ENCODE measurements around the gene RABGAP1L. TPM values are rescaled to one million over a fixed set of nuclear protein-coding genes. Genes with fewer than 3 reads are reported as not detected.

RABGAP1L gene
- total RNA-seq, 2 experiments from 2014 or later, result 59.8 to 67.6 TPM

DNA sequence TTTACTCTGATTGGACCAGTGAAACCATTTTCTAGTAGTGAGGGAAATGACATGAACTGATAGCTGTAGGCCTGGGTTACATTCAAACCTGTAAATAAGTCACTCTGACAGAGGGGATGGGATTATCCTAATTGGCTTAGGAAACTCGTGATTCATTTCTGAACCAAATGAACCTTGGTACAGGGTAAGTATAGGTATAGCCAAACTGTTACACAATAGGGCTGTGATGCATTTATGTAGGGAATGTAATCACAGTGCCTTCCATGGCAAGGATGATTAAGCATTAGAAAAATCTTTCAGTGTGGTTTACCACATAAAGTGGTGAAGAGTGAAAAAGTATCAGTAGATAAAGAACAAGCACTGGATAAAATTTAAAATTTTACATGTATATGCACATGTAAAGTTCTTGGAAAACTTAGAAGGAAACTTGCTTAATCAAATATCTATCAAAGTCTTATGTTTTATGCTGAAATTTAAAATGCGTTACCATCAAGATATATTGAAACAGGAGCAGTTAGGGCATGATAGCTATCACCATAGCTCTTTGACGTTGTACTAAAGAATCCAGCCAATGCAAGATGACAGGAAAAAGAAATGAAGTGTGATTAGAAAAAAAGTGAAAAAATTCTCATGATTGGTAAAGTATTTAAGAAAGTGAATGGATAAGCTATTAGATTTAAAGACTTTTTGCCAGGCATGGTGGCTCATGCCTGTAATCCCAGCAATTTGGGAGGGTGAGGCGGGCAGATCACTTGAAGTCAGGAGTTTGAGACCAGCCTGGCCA is 63.0 kb downstream of the RABGAP1L start:
- Histone ChIP-seq H3K4me3 (ENCODE audit: low read length) (no peak overlapping the region), H3K27me3 (ENCODE audit: control insufficient read depth in 1 of 2, insufficient read depth in 2 of 2, low read length in 2 of 2) (no peaks in the 10 kb centered on the region), H3K36me3 (ENCODE audit: insufficient read depth, low read length) (peaks cover 18% of the 10 kb centered on the region), H3K27ac (ENCODE audit: low read depth in 1 of 2, low read length in 2 of 2) (no peak overlapping the region), H3K4me1 (ENCODE audit: insufficient read depth, low read length) (no peaks in the 10 kb centered on the region), H3K9me3 (ENCODE audit: control insufficient read depth in 1 of 2, insufficient read depth in 1 of 2, low read length in 2 of 2) (no peaks in the 10 kb centered on the region)
- ChIA-PET POLR2A (no interaction called here), CTCF (no interaction called here)
- intact Hi-C loops (cut with DNase I, micrococcal nuclease), result no loop called here
- Mint-ChIP-seq H3K27ac (no peak overlapping the region), H3K4me3 (no peak overlapping the region), H3K9me3 (no peaks in the 10 kb centered on the region), H3K27me3 (no peaks in the 10 kb centered on the region), H3K4me1 (ENCODE audit: low read depth) (peaks cover under 1% of the 10 kb centered on the region), H3K36me3 (ENCODE audit: low read depth) (peaks cover 57% of the 10 kb centered on the region)
- ATAC-seq (ENCODE audit: poor library complexity), result no peak
- no peak for DNase-seq
- TF ChIP-seq, protein P1, sequence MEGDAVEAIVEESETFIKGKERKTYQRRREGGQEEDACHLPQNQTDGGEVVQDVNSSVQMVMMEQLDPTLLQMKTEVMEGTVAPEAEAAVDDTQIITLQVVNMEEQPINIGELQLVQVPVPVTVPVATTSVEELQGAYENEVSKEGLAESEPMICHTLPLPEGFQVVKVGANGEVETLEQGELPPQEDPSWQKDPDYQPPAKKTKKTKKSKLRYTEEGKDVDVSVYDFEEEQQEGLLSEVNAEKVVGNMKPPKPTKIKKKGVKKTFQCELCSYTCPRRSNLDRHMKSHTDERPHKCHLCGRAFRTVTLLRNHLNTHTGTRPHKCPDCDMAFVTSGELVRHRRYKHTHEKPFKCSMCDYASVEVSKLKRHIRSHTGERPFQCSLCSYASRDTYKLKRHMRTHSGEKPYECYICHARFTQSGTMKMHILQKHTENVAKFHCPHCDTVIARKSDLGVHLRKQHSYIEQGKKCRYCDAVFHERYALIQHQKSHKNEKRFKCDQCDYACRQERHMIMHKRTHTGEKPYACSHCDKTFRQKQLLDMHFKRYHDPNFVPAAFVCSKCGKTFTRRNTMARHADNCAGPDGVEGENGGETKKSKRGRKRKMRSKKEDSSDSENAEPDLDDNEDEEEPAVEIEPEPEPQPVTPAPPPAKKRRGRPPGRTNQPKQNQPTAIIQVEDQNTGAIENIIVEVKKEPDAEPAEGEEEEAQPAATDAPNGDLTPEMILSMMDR (IDR thresholded peaks at IDR 0.05), result no peak

DNA sequence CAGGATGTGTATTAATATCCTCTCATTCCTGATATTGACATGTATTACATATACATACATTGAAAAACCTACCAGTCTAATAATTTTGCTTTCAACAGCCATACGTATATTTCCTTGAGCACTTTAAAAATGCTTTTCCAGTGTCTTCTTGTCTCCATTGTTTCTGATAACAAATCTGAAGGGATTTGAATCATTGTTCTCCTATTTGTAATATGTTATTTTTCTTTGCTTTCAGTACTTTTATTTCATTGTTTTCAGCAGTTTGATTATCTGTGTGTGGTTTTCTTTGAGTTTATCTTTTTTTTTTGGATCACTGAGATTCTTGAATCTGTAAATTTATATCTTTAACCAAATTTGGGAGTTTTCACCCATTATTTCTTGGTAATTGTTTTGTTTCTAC is 65.3 kb downstream of the RABGAP1L start:
- no peak overlapping the region for H3K27ac Mint-ChIP-seq
- peaks cover 4% of the 10 kb centered on the region for H3K4me1 Mint-ChIP-seq (ENCODE audit: low read depth)
- ChIA-PET POLR2A (no interaction called here), CTCF (no interaction called here)
- H3K36me3 ChIP-seq (ENCODE audit: insufficient read depth, low read length), result peaks cover 27% of the 10 kb centered on the region
- H3K9me3 ChIP-seq (ENCODE audit: control insufficient read depth in 1 of 2, insufficient read depth in 1 of 2, low read length in 2 of 2), result no peaks in the 10 kb centered on the region
- no peaks in the 10 kb centered on the region for H3K27me3 ChIP-seq (ENCODE audit: control insufficient read depth in 1 of 2, insufficient read depth in 2 of 2, low read length in 2 of 2)
- no peak overlapping the region for H3K4me3 Mint-ChIP-seq
- H3K4me3 ChIP-seq (ENCODE audit: low read length), result no peak overlapping the region
- ATAC-seq (ENCODE audit: poor library complexity), result no peak
- peaks cover 78% of the 10 kb centered on the region for H3K36me3 Mint-ChIP-seq (ENCODE audit: low read depth)
- no peak for DNase-seq
- H3K4me1 ChIP-seq (ENCODE audit: insufficient read depth, low read length), result no peaks in the 10 kb centered on the region
- intact Hi-C loops (cut with DNase I, micrococcal nuclease), result no loop called here
- no peaks in the 10 kb centered on the region for H3K27me3 Mint-ChIP-seq
- TF ChIP-seq, protein P1 (IDR thresholded peaks at IDR 0.05), result no peak
- no peak overlapping the region for H3K27ac ChIP-seq (ENCODE audit: low read depth in 1 of 2, low read length in 2 of 2)
- peaks cover 2% of the 10 kb centered on the region for H3K9me3 Mint-ChIP-seq

DNA sequence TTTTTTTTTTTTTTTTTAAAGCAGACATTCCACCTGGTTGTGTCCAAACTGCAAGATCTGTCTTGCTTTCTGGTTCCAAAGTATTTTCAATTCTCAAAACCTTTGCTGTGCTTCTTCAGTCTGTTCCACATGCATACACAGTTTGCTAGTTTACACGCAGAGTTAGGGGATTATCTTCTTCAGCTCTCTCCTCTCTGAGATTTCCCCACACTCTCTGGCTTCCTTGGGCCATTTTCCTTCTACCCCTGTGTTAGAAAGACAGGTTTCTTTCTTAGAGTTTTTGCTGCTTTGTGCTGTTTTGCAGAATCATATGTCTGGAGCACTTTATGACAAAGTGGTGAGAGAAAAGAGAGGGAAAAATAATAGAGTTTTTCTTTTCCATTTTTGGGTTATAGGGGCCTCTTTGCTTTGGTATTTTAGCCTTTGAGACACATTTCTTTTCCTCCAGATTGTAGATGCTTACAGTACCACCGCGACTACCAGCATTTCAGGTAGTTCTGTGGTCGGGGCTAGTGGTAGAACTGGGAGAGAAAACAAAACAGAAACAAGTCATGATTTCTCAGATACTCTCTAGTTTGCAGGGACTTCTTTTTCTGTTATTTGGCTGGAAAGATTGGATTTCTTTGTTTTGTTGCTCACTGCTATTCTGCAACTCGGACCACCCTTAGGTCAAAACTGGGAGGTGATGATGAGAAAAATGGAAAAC is 66.3 kb downstream of the RABGAP1L start:
- Histone ChIP-seq H3K27ac (ENCODE audit: low read depth in 1 of 2, low read length in 2 of 2) (no peak overlapping the region), H3K4me1 (ENCODE audit: insufficient read depth, low read length) (no peaks in the 10 kb centered on the region), H3K9me3 (ENCODE audit: control insufficient read depth in 1 of 2, insufficient read depth in 1 of 2, low read length in 2 of 2) (no peaks in the 10 kb centered on the region), H3K4me3 (ENCODE audit: low read length) (no peak overlapping the region), H3K27me3 (ENCODE audit: control insufficient read depth in 1 of 2, insufficient read depth in 2 of 2, low read length in 2 of 2) (no peaks in the 10 kb centered on the region), H3K36me3 (ENCODE audit: insufficient read depth, low read length) (peaks cover 30% of the 10 kb centered on the region)
- H3K27me3 Mint-ChIP-seq, result no peaks in the 10 kb centered on the region
- intact Hi-C loops (cut with DNase I, micrococcal nuclease), result no loop called here
- no peak for ATAC-seq (ENCODE audit: poor library complexity)
- POLR2A ChIA-PET, result no interaction called here
- CTCF ChIA-PET, result no interaction called here
- peaks cover 2% of the 10 kb centered on the region for H3K9me3 Mint-ChIP-seq
- no peak overlapping the region for H3K4me3 Mint-ChIP-seq
- peaks cover 76% of the 10 kb centered on the region for H3K36me3 Mint-ChIP-seq (ENCODE audit: low read depth)
- TF ChIP-seq, protein P1 (IDR thresholded peaks at IDR 0.05), result no peak
- H3K4me1 Mint-ChIP-seq (ENCODE audit: low read depth), result peaks cover 4% of the 10 kb centered on the region
- no peak overlapping the region for H3K27ac Mint-ChIP-seq
- DNase-seq, result no peak

Data from CD4-positive, alpha-beta T cell (primary cell).